Chondrocyte (in vitro differentiated cells): ENCODE data around the gene DDX39A. TPM values are rescaled to one million over a fixed set of nuclear protein-coding genes. Genes with fewer than 3 reads are reported as not detected.
"Not testable (repeated sequence)": the region's sequence is repeated elsewhere in the genome, so short reads cannot be mapped to it uniquely, and the experiment has no call there.

Source experiments
- DNase-seq: peaks from one replicate; pipeline ENCODE4 v3.0.0; 2021; ENCODE audit warnings: mixed read lengths, low spot score
- H3K27ac Mint-ChIP-seq: one replicate; pipeline ENCODE4 v1.8.0; 2021; ENCODE audit warnings: mild to moderate bottlenecking, moderate library complexity, mixed read lengths; ENCODE audit not compliant: unreplicated experiment
- H3K27me3 Mint-ChIP-seq: 2 replicates; pipeline ENCODE4 v1.8.0; 2021; ENCODE audit warnings: low read depth, mixed read lengths
- H3K36me3 Mint-ChIP-seq: 2 replicates; pipeline ENCODE4 v1.8.0; 2021; ENCODE audit warnings: low read depth, mixed read lengths
- H3K4me1 Mint-ChIP-seq: 2 replicates; pipeline ENCODE4 v1.8.0; 2021; ENCODE audit warnings: low read depth, mild to moderate bottlenecking, mixed read lengths
- H3K4me3 Mint-ChIP-seq: one replicate; pipeline ENCODE4 v1.8.0; 2021; ENCODE audit warnings: mild to moderate bottlenecking, moderate library complexity, mixed read lengths; ENCODE audit not compliant: unreplicated experiment
- H3K9me3 Mint-ChIP-seq: 2 replicates; pipeline ENCODE4 v1.8.0; 2021; ENCODE audit warnings: low read depth, mixed read lengths
- CTCF ChIP-seq: fragments of 200-600 bp; sonication (generic); IDR thresholded peaks from 2 replicates; pipeline ENCODE4 v1.5.0; 2021; ENCODE audit warnings: antibody characterized with exemption, mild to moderate bottlenecking, moderate library complexity
- total RNA-seq: library from RNA; stranded (reverse); gene quantifications from 3 replicates; pipeline ENCODE4 v1.2.1, GENCODE V29; 2021

DDX39A gene
- total RNA-seq, 1 donor from 2014 or later = 51.8 TPM

GRCh38 chr19:14459703-14460102, 40.6 kb upstream of the DDX39A start:
- Mint-ChIP-seq H3K27me3 (no peaks in the 10 kb centered on the region), H3K9me3 (no peaks in the 10 kb centered on the region), H3K36me3 (peaks cover 19% of the 10 kb centered on the region), H3K4me3 (no peak overlapping the region), H3K27ac (no peak overlapping the region), H3K4me1 (no peaks in the 10 kb centered on the region)
- no peak for TF ChIP-seq CTCF
- DNase-seq = no peak

GRCh38 chr19:14452303-14452702, 33.2 kb upstream of the DDX39A start:
- not testable (repeated sequence) for H3K4me3 Mint-ChIP-seq, H3K4me1 Mint-ChIP-seq, H3K27me3 Mint-ChIP-seq, H3K27ac Mint-ChIP-seq, H3K9me3 Mint-ChIP-seq, DNase-seq
- peaks cover 27% of the 10 kb centered on the region for H3K36me3 Mint-ChIP-seq

- no peak overlapping the region for H3K27ac Mint-ChIP-seq
- peaks cover 35% of the 10 kb centered on the region for H3K36me3 Mint-ChIP-seq
- H3K4me3 Mint-ChIP-seq = no peak overlapping the region
- no peaks in the 10 kb centered on the region for H3K27me3 Mint-ChIP-seq
- H3K4me1 Mint-ChIP-seq = no peaks in the 10 kb centered on the region
- no peaks in the 10 kb centered on the region for H3K9me3 Mint-ChIP-seq
- TF ChIP-seq CTCF = no peak
- no peak for DNase-seq
Measured at GRCh38 chr19:14450876-14451275, 31.7 kb upstream of the DDX39A start.

- peaks cover 35% of the 10 kb centered on the region for H3K36me3 Mint-ChIP-seq
- no peaks in the 10 kb centered on the region for H3K27me3 Mint-ChIP-seq
- H3K9me3 Mint-ChIP-seq = no peaks in the 10 kb centered on the region
- TF ChIP-seq CTCF = no peak
- no peak overlapping the region for H3K27ac Mint-ChIP-seq
- no peaks in the 10 kb centered on the region for H3K4me1 Mint-ChIP-seq
- DNase-seq = no peak
- H3K4me3 Mint-ChIP-seq = no peak overlapping the region
Measured at GRCh38 chr19:14450168-14450874, 31.2 kb upstream of the DDX39A start.

- Mint-ChIP-seq H3K9me3 (no peaks in the 10 kb centered on the region), H3K4me3 (no peak overlapping the region), H3K4me1 (no peaks in the 10 kb centered on the region), H3K27ac (no peak overlapping the region), H3K36me3 (peaks cover 36% of the 10 kb centered on the region), H3K27me3 (no peaks in the 10 kb centered on the region)
- TF ChIP-seq CTCF = no peak
- DNase-seq = no peak
Measured at GRCh38 chr19:14449321-14449720, 30.2 kb upstream of the DDX39A start.
